Neural cell (in vitro differentiated cells): ENCODE results near the gene BMP3. TPM values are rescaled to one million over a fixed set of nuclear protein-coding genes. Genes with fewer than 3 reads are reported as not detected.

Experiments used
- H2AFZ ChIP-seq: fragments of 200-600, 300-800 bp; sonication (generic), shearing (Covaris generic); 2 replicates; pipeline ENCODE4 v1.6.0; 2014; ENCODE audit warnings: low read depth, mild to moderate bottlenecking, antibody characterized with exemption, low read length, moderate library complexity
- H3F3A ChIP-seq: fragments of 200-600 bp; shearing (Covaris generic); 2 replicates; pipeline ENCODE4 v1.6.1; 2016; ENCODE audit warnings: mild to moderate bottlenecking, moderate library complexity, mixed read lengths, antibody characterized with exemption, low read length; ENCODE audit not compliant: insufficient read depth, poor library complexity, severe bottlenecking
- H3K27ac ChIP-seq: fragments of 200-600, 300-800 bp; sonication (generic), shearing (Covaris generic); 2 replicates; pipeline ENCODE4 v1.5.1; 2014; ENCODE audit warnings: mild to moderate bottlenecking, low read length, moderate library complexity
- H3K27me3 ChIP-seq: fragments of 300-800, 200-600 bp; sonication (generic), shearing (Covaris generic); 2 replicates; pipeline ENCODE4 v1.6.0; 2014; ENCODE audit warnings: mild to moderate bottlenecking, low read depth, low read length, moderate library complexity; ENCODE audit not compliant: insufficient read depth
- H3K36me3 ChIP-seq: fragments of 300-800, 200-600 bp; sonication (generic), shearing (Covaris generic); 2 replicates; pipeline ENCODE4 v1.5.1; 2014; ENCODE audit warnings: mild to moderate bottlenecking, antibody characterized with exemption, low read length, moderate library complexity; ENCODE audit not compliant: insufficient read depth
- H3K4me2 ChIP-seq: fragments of 300-800, 200-600 bp; sonication (generic), shearing (Covaris generic); 2 replicates; pipeline ENCODE4 v1.6.0; 2014; ENCODE audit warnings: mild to moderate bottlenecking, low read length
- H3K4me3 ChIP-seq: fragments of 300-800, 200-600 bp; sonication (generic), shearing (Covaris generic); 2 replicates; pipeline ENCODE4 v1.5.1; 2014; ENCODE audit warnings: mild to moderate bottlenecking, low read length, moderate library complexity
- H3K79me2 ChIP-seq: fragments of 200-600 bp; shearing (Covaris generic); replicated peaks from 2 replicates; pipeline ENCODE4 v1.6.0; 2014; ENCODE audit warnings: mild to moderate bottlenecking, low read length, moderate library complexity; ENCODE audit not compliant: insufficient read depth
- H3K9ac ChIP-seq: fragments of 300-800, 200-600 bp; sonication (generic), shearing (Covaris generic); 2 replicates; pipeline ENCODE4 v1.6.1; 2016; ENCODE audit warnings: mild to moderate bottlenecking, low read length, mixed read lengths
- H3K9me2 ChIP-seq: fragments of 200-600 bp; shearing (Covaris generic); 2 replicates; pipeline ENCODE4 v1.6.1; 2016; ENCODE audit warnings: mild to moderate bottlenecking, low read length, mixed read lengths; ENCODE audit not compliant: insufficient read depth
- H3K9me3 ChIP-seq: fragments of 200-600, 300-800 bp; sonication (generic), shearing (Covaris generic); 2 replicates; pipeline ENCODE4 v1.6.1; 2016; ENCODE audit warnings: mild to moderate bottlenecking, mixed run types, low read length, moderate library complexity, mixed read lengths
- H4K20me1 ChIP-seq: fragments of 200-600 bp; shearing (Covaris generic); 2 replicates; pipeline ENCODE4 v1.6.1; 2016; ENCODE audit warnings: mild to moderate bottlenecking, mixed run types; ENCODE audit not compliant: insufficient read depth
- CTCF ChIP-seq: fragments of 450-650 bp; IDR thresholded peaks from 2 replicates; pipeline ENCODE4 v1.5.1; 2014; ENCODE audit warnings: antibody characterized with exemption, mild to moderate bottlenecking, moderate library complexity; ENCODE audit not compliant: poor library complexity, severe bottlenecking
- EP300 ChIP-seq: fragments of 450-650 bp; conservative IDR thresholded peaks from 2 replicates; pipeline ENCODE4 v1.6.1; 2014; ENCODE audit warnings: antibody characterized with exemption, mild to moderate bottlenecking, moderate library complexity; ENCODE audit not compliant: poor library complexity, severe bottlenecking
- EZH2 ChIP-seq: fragments of 200-600, 300-800 bp; shearing (Covaris generic), sonication (generic); IDR thresholded peaks from 2 replicates; pipeline ENCODE4 v1.6.1; 2014; ENCODE audit warnings: antibody characterized with exemption, low read length, borderline replicate concordance, mild to moderate bottlenecking; ENCODE audit not compliant: insufficient read depth, poor library complexity, severe bottlenecking
- MXI1 ChIP-seq: fragments of 450-650 bp; conservative IDR thresholded peaks from 2 replicates; pipeline ENCODE4 v1.6.1; 2014; ENCODE audit warnings: antibody characterized with exemption, mild to moderate bottlenecking; ENCODE audit not compliant: poor library complexity, severe bottlenecking
- POLR2AphosphoS5 ChIP-seq: IDR thresholded peaks from 2 replicates; pipeline ENCODE4 v1.6.1; 2012
- RAD21 ChIP-seq: fragments of 450-650 bp; conservative IDR thresholded peaks from 2 replicates; pipeline ENCODE4 v1.6.1; 2014; ENCODE audit warnings: antibody characterized with exemption, mild to moderate bottlenecking, moderate library complexity
- REST ChIP-seq: IDR thresholded peaks from 2 replicates; pipeline ENCODE4 v1.6.1; 2012; ENCODE audit warnings: borderline replicate concordance
- SMC3 ChIP-seq: fragments of 450-650 bp; conservative IDR thresholded peaks from 2 replicates; pipeline ENCODE4 v1.6.1; 2014; ENCODE audit warnings: antibody characterized with exemption, mild to moderate bottlenecking, moderate library complexity; ENCODE audit not compliant: poor library complexity
- TAF1 ChIP-seq: IDR thresholded peaks from 2 replicates; pipeline ENCODE4 v1.6.1; 2012; ENCODE audit warnings: low read depth
- polyA plus RNA-seq: library from polyadenylated mRNA; depleted of rRNA; stranded (reverse); fragments of >200 nt; gene quantifications from 2 replicates; pipeline ENCODE4 v1.2.3, GENCODE V29; 2014

Gene BMP3
- polyA plus RNA-seq, 1 donor from 2014 or later: 2.7 TPM

- Histone ChIP-seq H3K9me3 (no peaks in the 10 kb centered on the region), H3K79me2 (no peaks in the 10 kb centered on the region), H3K4me2 (peak overlapping the region; percentile 81), H3K27me3 (peaks cover 74% of the 10 kb centered on the region), H3K9ac (peak overlapping the region; percentile 49), H3F3A (no peaks in the 10 kb centered on the region), H3K27ac (no peak overlapping the region), H2AFZ (no peak overlapping the region), H3K36me3 (no peaks in the 10 kb centered on the region), H4K20me1 (no peaks in the 10 kb centered on the region), H3K4me3 (peak overlapping the region; percentile 89), H3K9me2 (no peaks in the 10 kb centered on the region)
- TF ChIP-seq CTCF (no peak), REST (no peak), TAF1 (no peak), MXI1 (no peak), SMC3 (no peak), POLR2AphosphoS5 (no peak), EP300 (no peak)
Observed at GRCh38 chr4:81030981-81031791, 678 bp downstream of the BMP3 start.

- Histone ChIP-seq H3K27me3 (peaks cover 74% of the 10 kb centered on the region), H3K9ac (peak overlapping the region; percentile 49), H3F3A (no peaks in the 10 kb centered on the region), H3K36me3 (no peaks in the 10 kb centered on the region), H2AFZ (no peak overlapping the region), H3K27ac (no peak overlapping the region), H3K9me3 (no peaks in the 10 kb centered on the region), H3K4me3 (peak overlapping the region; percentile 89), H3K9me2 (no peaks in the 10 kb centered on the region), H4K20me1 (no peaks in the 10 kb centered on the region), H3K4me2 (peak overlapping the region; percentile 81), H3K79me2 (no peaks in the 10 kb centered on the region)
- TF ChIP-seq TAF1: no peak
- no peak for TF ChIP-seq REST
- no peak for TF ChIP-seq CTCF
- no peak for TF ChIP-seq MXI1
- no peak for TF ChIP-seq RAD21
- no peak for TF ChIP-seq EP300
- no peak for TF ChIP-seq POLR2AphosphoS5
- no peak for TF ChIP-seq SMC3
- no peak for TF ChIP-seq EZH2
Observed at GRCh38 chr4:81031796-81032551, 1.5 kb downstream of the BMP3 start.
